Measurements from ENCODE around the gene TMEM127.
A peak's percentile ranks its signal among the peaks of the same experiment; 100 is the strongest.
"Not testable (repeated sequence)": the region's sequence is repeated elsewhere in the genome, so short reads cannot be mapped to it uniquely, and the experiment has no call there.

TMEM127 gene

GRCh38 chr2:96240341-96241038 is 25.3 kb downstream of the TMEM127 start:
- no peak for DNase-seq

- DNase-seq = no peak
Observed at GRCh38 chr2:96239745-96240264, 26.0 kb downstream of the TMEM127 start.

- no peak for DNase-seq
Observed at GRCh38 chr2:96239091-96239490, 26.7 kb downstream of the TMEM127 start.

GRCh38 chr2:96238266-96238665 is 27.5 kb downstream of the TMEM127 start:
- DNase-seq = no peak

GRCh38 chr2:96236882-96237281 is 28.9 kb downstream of the TMEM127 start:
- no peak for DNase-seq

- no peak for DNase-seq
Observed at GRCh38 chr2:96233880-96234316, 31.9 kb downstream of the TMEM127 start.

GRCh38 chr2:96233436-96233835 is 32.4 kb downstream of the TMEM127 start:
- no peak for DNase-seq

GRCh38 chr2:96231316-96231715 is 34.5 kb downstream of the TMEM127 start:
- no peak for DNase-seq

- no peak for DNase-seq
Observed at GRCh38 chr2:96225016-96225533, 40.7 kb downstream of the TMEM127 start.

GRCh38 chr2:96221106-96221505 is 44.7 kb downstream of the TMEM127 start:
- DNase-seq = not testable (repeated sequence)

- DNase-seq = not testable (repeated sequence)
Observed at GRCh38 chr2:96219959-96220358, 45.8 kb downstream of the TMEM127 start.

GRCh38 chr2:96218508-96219131 is 47.2 kb downstream of the TMEM127 start:
- no peak for DNase-seq

- no peak for DNase-seq
Observed at GRCh38 chr2:96214554-96214953, 51.2 kb downstream of the TMEM127 start.

- DNase-seq = no peak
Observed at GRCh38 chr2:96213379-96213778, 52.4 kb downstream of the TMEM127 start.

GRCh38 chr2:96212339-96212738 is 53.5 kb downstream of the TMEM127 start:
- DNase-seq = no peak

- DNase-seq = no peak
Observed at GRCh38 chr2:96209729-96210085, 56.1 kb downstream of the TMEM127 start.

- no peak for DNase-seq
Observed at GRCh38 chr2:96209011-96209728, 56.6 kb downstream of the TMEM127 start.

GRCh38 chr2:96208143-96209010 is 57.4 kb downstream of the TMEM127 start, which contains the start of gene STARD7:
TSS of gene STARD7 (minus strand) at chr2:96208827. CDS start at chr2:96208434, 393 bp downstream.
- DNase-seq = peak; percentile 91 to 99 (median 94)

GRCh38 chr2:96207774-96208142 is 58.0 kb downstream of the TMEM127 start:
- DNase-seq = peak in 1 of 5 experiments; percentile 39

- no peak for DNase-seq
Observed at GRCh38 chr2:96207073-96207773, 58.6 kb downstream of the TMEM127 start.

GRCh38 chr2:96205888-96206287 is 59.9 kb downstream of the TMEM127 start:
- DNase-seq = no peak

Data from T-helper 2 cell (primary cell).